Right cardiac atrium (tissue), 5 donors: ENCODE measurements around the gene PTPRJ. TPM values are rescaled to one million over a fixed set of nuclear protein-coding genes. Genes with fewer than 3 reads are reported as not detected.
A peak's percentile ranks its signal among the peaks of the same experiment; 100 is the strongest.

ENCODE experiments used
- ATAC-seq, 2 donors: fragments of 200-7000 bp; cut with Tn5 transposase; one replicate each; pipeline versions ENCODE4 v1.8.0 to v1.9.1; 2020; ENCODE audit warnings: moderate library complexity in 2 of 2, mild to moderate bottlenecking in 1 of 2
- DNase-seq, 3 donors: peaks; one replicate each; pipeline ENCODE4 v3.0.0-alpha.2; 2020
- H3K27ac ChIP-seq: one replicate; pipeline ENCODE4 v1.5.1; 2013; ENCODE audit warnings: mild to moderate bottlenecking, low read length, control low read depth, moderate library complexity
- H3K27me3 ChIP-seq: one replicate; pipeline ENCODE4 v1.6.1; 2013; ENCODE audit not compliant: control insufficient read depth, insufficient read depth
- H3K4me1 ChIP-seq: one replicate; pipeline ENCODE4 v1.6.1; 2013; ENCODE audit warnings: low read length; ENCODE audit not compliant: control insufficient read depth, insufficient read depth
- H3K4me3 ChIP-seq: one replicate; pipeline ENCODE4 v1.5.1; 2013; ENCODE audit warnings: low read length, control low read depth
- H3K9me3 ChIP-seq: one replicate; pipeline ENCODE4 v1.6.1; 2013; ENCODE audit warnings: low read length; ENCODE audit not compliant: control insufficient read depth
- whole genome bisulfite sequencing: extraction: QIAGEN DNeasy Blood & Tissue Kit; methylation state at CpG from one replicate; pipeline ENCODE4 v1.1.7; 2013; 5-methylcytosine and 5-hydroxymethylcytosine counted together
- intact Hi-C, 4 donors: fragments of 100-400 bp; cut with DNase I; formaldehyde crosslinking; loops; one replicate each; pipeline versions ENCODE4 v1.11.0 to v1.14.0; 2022 to 2023
- polyA plus RNA-seq: library from polyadenylated mRNA; stranded (reverse); fragments of 200-250 nt; gene quantifications from one replicate; pipeline ENCODE4 v1.2.3, GENCODE V29; 2013
- total RNA-seq, 4 donors: library from RNA; stranded (reverse); fragmentation: NEBNext Ultra II Directional; extraction: Animal tissue kit (Norgen Biotek cat#: 25700); gene quantifications; one replicate each; pipeline ENCODE4 v1.2.1, GENCODE V29; 2021
- donor health status: healthy with polysubstance abuse.
- donor health status: DM: no; HTN: yes; CAD: no.
- donor health status: DM: no; HTN: no; CAD: no.
- donor health status: DM: no; HTN: yes; CAD: no; lungs with severe emphysema.
- donor health status: DM: yes; HTN: yes; CAD: no.

The PTPRJ gene
- total and polyA plus RNA-seq, 5 donors = 1.8 to 8.7 (median 6.4) TPM

DNA sequence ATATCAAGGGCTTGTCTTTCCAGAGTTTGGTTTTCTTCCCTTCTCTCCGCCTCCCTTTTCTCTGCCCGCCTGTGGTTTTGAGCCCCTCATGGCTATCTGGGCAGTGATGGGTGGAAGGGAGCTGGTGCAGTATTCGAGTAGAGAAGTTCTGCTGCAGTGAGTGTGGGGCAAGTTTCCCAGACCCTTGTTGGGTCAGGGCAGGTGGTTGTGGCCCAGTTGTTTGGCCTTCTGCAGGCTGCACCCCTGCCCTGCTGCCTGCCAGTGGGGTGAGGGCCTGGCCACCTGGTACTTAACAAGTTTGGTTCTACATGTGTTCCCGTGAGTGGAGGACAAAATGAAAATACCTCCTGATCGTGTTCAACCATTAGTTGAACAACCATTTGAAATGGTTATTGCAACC, 65.2 kb downstream of the PTPRJ start:
- Histone ChIP-seq H3K9me3 (no peaks in the 10 kb centered on the region), H3K27ac (no peak overlapping the region), H3K4me3 (no peak overlapping the region), H3K27me3 (no peaks in the 10 kb centered on the region), H3K4me1 (peaks cover 2% of the 10 kb centered on the region)
- no peak for DNase-seq
- WGBS = 92% methylated on average over 5 of the region's 5 CpGs
- intact Hi-C loops = no loop called here
- ATAC-seq = no peak

DNA sequence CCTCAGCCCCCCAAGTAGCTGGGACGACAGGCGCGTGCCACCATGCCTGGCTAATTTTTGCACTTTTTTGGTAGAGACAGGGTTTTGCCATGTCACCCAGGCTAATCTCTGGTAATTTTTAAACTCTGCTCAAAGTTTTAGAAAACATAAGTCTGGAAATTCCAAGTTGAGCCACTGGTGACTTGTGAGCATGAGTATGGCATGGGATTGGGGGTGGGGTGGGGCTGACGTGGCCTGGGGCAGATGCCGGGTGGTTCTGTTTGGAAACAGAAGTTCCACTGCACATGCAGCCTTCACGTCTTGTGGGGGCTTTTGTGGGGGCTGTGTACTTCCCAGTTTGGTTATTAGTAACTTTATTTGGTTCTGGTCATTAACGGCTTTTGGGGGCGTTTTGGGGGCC, 67.3 kb downstream of the PTPRJ start:
- intact Hi-C loops = no loop called here
- DNase-seq = no peak
- H3K9me3 ChIP-seq = no peaks in the 10 kb centered on the region
- no peaks in the 10 kb centered on the region for H3K27me3 ChIP-seq
- WGBS = 80% methylated on average over 8 of the region's 8 CpGs
- peaks cover 2% of the 10 kb centered on the region for H3K4me1 ChIP-seq
- H3K27ac ChIP-seq = no peak overlapping the region
- ATAC-seq = no peak
- no peak overlapping the region for H3K4me3 ChIP-seq

DNA sequence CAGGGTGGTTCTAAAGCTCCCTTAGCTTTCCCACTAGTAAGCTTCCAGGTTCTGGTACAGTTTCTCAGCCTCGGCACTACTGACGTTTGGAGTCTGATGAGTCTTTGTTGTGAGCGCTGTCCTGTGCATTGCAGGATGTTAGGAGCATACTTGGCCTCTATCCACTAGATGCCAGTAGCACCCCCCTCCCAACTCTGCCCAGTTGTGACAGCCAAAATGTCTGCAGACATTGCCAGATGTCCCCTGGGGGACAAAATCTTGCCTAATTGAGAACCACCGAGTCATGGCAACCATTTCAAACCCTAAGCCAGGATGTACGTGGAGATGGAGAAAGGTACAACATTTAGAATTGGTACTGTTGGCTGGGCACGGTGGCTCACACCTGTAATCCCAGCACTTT, 68.7 kb downstream of the PTPRJ start:
- peaks cover 4% of the 10 kb centered on the region for H3K4me1 ChIP-seq
- WGBS = 75% methylated on average over 6 of the region's 6 CpGs

DNA sequence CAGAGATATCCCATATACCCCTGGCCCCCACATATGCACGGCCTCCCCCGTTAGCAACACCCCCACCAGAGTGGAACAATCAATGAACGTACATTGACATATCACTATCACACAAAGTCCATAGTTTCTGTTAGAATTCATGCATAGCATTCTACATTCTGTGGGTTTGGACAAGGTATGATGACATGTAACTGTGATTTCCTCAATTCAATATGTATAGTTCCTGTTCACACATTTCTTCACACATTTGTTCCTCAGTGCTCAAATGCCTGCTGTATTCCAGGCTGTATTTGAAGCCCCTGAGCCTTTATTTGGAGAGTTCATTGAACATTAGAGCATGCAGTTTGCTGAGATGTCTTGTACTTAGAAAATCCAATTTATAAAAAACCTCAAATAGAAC, 69.9 kb downstream of the PTPRJ start:
- H3K4me3 ChIP-seq = no peak overlapping the region
- intact Hi-C loops = loop anchor here in 1 of 4 donors (2.0 kb wide), 1 partner anchor 42 kb away; no protein-coding TSS in a partner anchor
- H3K4me1 ChIP-seq = peaks cover 4% of the 10 kb centered on the region
- no peak for ATAC-seq
- H3K9me3 ChIP-seq = no peaks in the 10 kb centered on the region
- H3K27me3 ChIP-seq = no peaks in the 10 kb centered on the region
- WGBS = 81% methylated on average over 3 of the region's 3 CpGs
- H3K27ac ChIP-seq = no peak overlapping the region
- DNase-seq = no peak

More for the DNA sequence above, 68.7 kb downstream of the PTPRJ start:
- DNase-seq (no peak), ATAC-seq (no peak)
- H3K27me3 ChIP-seq = no peaks in the 10 kb centered on the region
- intact Hi-C loops = no loop called here
- H3K4me3 ChIP-seq = no peak overlapping the region
- H3K27ac ChIP-seq = no peak overlapping the region
- H3K9me3 ChIP-seq = no peaks in the 10 kb centered on the region

DNA sequence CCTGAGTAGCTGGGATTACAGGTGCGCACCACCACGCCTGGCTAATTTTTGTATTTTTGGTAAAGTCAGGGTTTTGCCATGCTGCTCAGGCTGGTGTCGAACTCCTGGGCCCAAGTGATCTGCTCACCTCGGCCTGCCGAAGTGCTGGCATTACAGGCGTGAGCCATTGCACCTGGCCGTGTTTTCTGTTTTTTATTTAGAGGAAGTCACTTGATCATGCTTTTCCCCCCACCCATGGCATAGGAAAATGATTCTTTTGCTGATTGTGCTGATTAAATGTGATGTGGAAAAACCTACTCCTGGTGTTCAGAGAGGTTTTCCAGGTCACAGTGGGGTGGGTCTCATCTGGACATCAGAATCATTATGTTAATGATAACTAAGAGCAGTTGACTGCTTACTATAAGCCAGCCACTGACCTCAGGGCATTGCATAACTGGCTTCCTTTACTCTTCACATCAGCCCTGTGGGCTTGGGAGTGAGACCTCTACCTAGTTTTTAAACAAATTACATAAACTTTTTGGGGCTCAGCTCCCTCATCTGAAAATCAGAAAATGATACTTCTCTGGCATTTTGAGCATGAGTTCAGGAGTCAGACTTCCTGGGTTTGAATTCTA, 71.0 kb downstream of the PTPRJ start:
- Histone ChIP-seq H3K9me3 (no peaks in the 10 kb centered on the region), H3K4me3 (no peak overlapping the region), H3K4me1 (peaks cover 4% of the 10 kb centered on the region), H3K27ac (no peak overlapping the region), H3K27me3 (no peaks in the 10 kb centered on the region)
- DNase-seq (no peak), ATAC-seq (no peak)
- intact Hi-C loops = loop anchor here in 1 of 4 donors (2.0 kb wide), 1 partner anchor 43 kb away; no protein-coding TSS in a partner anchor
- WGBS = 90% methylated on average over 7 of the region's 7 CpGs

DNA sequence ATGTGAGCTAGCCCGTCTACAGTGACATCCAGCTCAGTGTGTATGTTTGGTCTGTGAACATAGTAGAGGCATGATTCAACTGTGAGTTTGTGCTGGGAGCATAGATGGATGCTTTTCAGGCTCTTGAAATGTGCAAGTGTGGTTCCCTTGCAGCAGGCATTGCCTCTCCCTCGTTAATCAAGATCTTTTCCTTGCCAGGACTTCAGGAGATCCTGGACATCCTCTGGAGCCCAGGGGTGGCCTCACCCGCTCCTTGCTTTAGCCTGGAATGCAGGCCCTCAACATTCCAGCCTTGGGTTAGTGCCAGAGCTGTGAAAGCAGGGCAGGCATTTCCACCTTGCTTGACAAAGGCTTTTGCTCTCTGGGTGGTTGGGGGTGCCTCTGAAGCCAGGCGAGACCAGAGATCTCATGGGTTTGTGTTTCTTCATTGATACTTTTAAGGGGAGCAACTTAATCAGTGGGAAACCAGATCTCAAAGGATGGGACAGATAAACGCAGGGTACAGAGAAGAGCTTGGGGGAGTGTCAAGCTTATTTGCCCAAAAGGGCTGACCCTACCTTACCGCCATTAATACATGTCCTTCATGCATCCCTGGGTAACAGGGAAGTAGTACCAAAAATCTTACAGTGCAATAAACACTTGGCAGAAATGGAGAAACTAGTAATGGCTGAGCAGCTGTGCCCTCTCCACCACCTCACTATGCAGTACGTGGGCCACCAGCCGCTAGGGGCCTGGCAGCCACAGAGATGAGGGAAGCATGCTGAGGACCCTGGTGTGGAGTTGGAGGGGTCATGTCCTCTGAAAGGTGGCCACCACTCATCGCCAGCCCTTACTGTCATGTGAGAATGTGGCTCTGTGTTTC, 72.1 kb downstream of the PTPRJ start:
- H3K4me1 ChIP-seq = peaks cover 4% of the 10 kb centered on the region
- no peaks in the 10 kb centered on the region for H3K9me3 ChIP-seq
- no peak overlapping the region for H3K27ac ChIP-seq
- intact Hi-C loops = no loop called here
- no peak overlapping the region for H3K4me3 ChIP-seq
- no peak for DNase-seq
- ATAC-seq = peak; percentile 13 to 25
- 77% methylated on average over 9 of the region's 9 CpGs for WGBS
- H3K27me3 ChIP-seq = no peaks in the 10 kb centered on the region

DNA sequence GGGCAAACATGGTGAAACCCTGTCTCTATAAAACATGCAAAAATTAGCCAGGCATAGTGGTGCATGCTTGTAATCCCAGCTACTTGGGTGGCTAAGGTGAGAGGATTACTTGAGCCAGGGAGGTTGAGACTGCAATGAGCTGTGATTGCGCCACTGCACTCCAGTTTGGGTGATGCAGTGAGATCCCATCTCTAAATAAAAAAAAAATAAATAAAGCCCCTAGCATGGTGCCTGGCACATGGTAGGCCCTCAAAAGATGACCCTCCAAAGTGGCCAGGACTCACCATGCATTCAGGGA, 74.6 kb downstream of the PTPRJ start:
- peaks cover 4% of the 10 kb centered on the region for H3K4me1 ChIP-seq
- H3K27me3 ChIP-seq = no peaks in the 10 kb centered on the region
- intact Hi-C loops = no loop called here
- no peaks in the 10 kb centered on the region for H3K9me3 ChIP-seq
- DNase-seq (no peak), ATAC-seq (no peak)
- no peak overlapping the region for H3K4me3 ChIP-seq
- WGBS = 98% methylated on average over 1 of the region's 1 CpG
- no peak overlapping the region for H3K27ac ChIP-seq

DNA sequence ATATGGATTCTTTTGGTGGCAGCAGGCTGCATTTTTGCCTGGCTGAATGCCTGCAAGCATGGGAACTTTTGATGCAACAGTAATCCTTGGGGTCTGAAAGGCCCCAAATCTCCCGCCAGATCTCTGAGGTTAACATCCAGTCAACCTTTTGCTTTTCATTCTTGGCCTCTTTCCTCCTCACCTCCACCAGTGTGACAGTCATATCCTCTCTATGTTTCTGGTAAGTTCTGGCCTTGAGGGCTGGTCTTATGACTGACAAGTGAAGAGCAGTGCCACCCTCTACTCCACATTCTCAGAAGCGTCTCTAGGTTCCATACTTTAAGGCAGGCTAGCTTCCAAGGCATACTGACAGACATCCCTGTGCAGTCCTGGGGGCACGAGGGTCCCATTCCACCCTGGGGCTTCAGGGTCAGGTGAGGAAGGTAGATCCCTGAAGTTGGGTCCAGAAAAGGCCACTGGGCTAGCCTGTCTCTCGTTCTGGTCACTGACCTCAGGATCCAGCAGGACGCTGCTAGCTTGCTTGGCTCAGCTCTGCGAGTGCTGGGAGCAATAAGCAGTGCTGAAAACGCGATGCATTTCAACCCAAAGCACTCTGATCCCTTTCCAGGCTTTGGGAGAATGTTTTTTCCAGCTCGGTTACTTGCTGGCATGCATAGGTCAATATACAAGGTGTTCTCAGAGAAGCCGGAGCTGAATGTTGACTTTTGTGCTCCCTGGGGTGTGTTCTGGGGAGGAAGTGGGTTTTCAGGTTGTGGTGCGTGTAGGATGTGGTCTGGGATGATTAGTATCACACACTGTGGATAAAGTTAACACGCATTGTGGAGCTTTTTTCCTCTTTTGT, 75.2 kb downstream of the PTPRJ start:
- Histone ChIP-seq H3K9me3 (no peaks in the 10 kb centered on the region), H3K27ac (no peak overlapping the region), H3K4me3 (no peak overlapping the region), H3K27me3 (no peaks in the 10 kb centered on the region), H3K4me1 (peaks cover 4% of the 10 kb centered on the region)
- intact Hi-C loops = no loop called here
- 53% methylated on average over 12 of the region's 12 CpGs for WGBS
- DNase-seq (no peak), ATAC-seq (peak; percentile 30 to 37)

DNA sequence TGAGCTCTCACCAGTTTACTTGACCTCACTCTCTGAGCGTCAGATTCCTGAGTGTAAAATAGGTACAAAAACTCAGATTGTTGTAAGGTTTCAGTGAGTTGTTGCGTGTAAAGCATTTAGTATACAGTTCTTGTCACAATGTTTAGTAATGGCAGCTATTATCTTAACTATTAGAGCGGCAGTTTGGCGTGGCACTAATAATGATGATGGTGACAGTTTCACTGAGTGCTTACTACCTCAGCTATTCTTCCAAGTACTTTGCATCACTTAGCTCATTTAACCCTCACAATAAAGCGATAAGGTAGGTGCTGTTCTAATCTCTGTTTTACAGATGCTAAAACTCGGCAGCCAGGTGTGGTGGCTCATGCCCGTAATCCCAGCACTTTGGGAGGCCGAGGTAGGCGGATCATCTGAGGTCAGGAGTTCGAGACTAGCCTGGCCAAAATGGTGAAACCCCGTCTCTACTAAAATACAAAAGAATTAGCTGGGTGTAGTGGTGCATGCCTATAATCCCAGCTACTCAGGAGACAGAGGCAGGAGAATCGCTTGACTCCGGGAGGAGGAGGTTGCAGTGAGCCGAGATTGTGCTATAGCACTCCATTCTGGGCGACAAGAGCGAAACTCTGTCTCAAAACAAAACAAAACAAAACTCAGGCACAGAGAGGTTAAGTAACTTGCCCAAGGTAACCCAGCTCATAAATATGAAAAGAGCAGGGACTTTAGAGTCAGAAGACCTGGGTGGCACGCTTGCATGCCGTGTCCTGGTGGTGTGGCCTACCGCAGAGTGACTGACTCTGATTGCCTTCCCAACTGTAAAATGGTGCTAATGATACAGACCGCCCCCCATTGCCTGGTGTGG, 76.2 kb downstream of the PTPRJ start:
- Histone ChIP-seq H3K4me3 (no peak overlapping the region), H3K27ac (no peak overlapping the region), H3K27me3 (no peaks in the 10 kb centered on the region), H3K4me1 (peaks cover 4% of the 10 kb centered on the region), H3K9me3 (no peaks in the 10 kb centered on the region)
- ATAC-seq = no peak
- DNase-seq = no peak
- intact Hi-C loops = no loop called here
- 93% methylated on average over 20 of the region's 20 CpGs for WGBS

DNA sequence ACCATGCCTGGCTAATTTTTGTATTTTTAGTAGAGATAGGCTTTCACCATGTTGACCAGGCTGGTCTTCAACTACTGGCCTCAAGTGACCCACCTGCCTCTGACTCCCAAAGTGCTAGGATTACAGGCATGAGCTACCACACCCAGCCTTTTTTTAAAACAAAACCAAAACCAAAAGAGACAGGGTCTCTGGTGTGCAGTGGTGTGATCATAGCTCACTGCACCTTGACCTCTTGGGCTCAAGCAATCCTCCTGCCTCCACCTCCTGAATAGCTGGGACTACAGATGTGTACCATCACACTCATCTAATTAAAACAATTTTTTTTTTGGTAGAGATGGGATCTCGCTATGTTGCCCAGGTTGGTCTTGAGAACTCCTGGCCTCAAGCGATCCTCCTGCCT, 77.7 kb downstream of the PTPRJ start:
- no peaks in the 10 kb centered on the region for H3K4me1 ChIP-seq
- intact Hi-C loops = no loop called here

More for the DNA sequence above, 77.7 kb downstream of the PTPRJ start:
- H3K4me3 ChIP-seq = no peak overlapping the region
- DNase-seq (no peak), ATAC-seq (no peak)
- 98% methylated on average over 2 of the region's 2 CpGs for WGBS
- no peak overlapping the region for H3K27ac ChIP-seq
- no peaks in the 10 kb centered on the region for H3K27me3 ChIP-seq
- no peaks in the 10 kb centered on the region for H3K9me3 ChIP-seq
